AG09309 (cell line): Measurements from ENCODE around the gene ENPP3.
"Not testable (repeated sequence)": the region's sequence is repeated elsewhere in the genome, so short reads cannot be mapped to it uniquely, and the experiment has no call there.

Experiments used
- DNase-seq: peaks from one replicate; pipeline ENCODE4 v3.0.0-alpha.2; 2010; ENCODE audit warnings: low read depth
- H3K4me3 ChIP-seq: 2 replicates; pipeline ENCODE4 v1.5.1; 2011; ENCODE audit warnings: mild to moderate bottlenecking, low read depth, low read length, moderate library complexity; ENCODE audit not compliant: control insufficient read depth
- TF ChIP-seq, protein P1 (sequence below): IDR thresholded peaks from 2 replicates; pipeline ENCODE4 v1.5.1; 2011; ENCODE audit warnings: mild to moderate bottlenecking, low read depth, low read length, inconsistent platforms; ENCODE audit not compliant: insufficient read depth, control insufficient read depth; ENCODE audit errors: missing control alignments

ENPP3 gene

DNA sequence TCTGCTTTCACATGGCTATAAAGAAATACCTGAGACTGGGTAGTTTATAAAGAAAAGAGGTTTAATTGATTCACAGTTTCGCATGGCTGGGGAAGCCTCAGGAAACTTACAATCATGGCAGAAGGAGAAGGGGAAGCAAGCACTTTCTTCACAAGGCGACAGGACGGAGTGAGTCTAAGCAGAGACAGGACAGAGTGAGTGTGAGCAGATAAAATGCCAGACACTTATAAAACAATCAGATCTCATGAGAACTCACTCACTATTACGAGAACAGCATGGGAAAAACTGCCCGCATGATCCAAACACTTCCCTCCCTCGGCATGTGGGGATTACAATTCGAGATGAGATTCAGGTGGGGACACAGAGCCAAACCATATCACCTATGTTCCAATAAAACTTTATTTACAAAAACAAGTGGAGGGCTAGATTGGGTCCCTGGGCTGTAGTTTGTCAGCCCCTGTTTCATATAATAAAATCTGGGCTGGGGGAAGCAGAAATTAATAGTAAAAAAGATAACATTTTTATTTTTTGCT, 110.8 kb downstream of the ENPP3 start:
- DNase-seq, result no peak
- H3K4me3 ChIP-seq, result no peak overlapping the region
- TF ChIP-seq, protein P1, sequence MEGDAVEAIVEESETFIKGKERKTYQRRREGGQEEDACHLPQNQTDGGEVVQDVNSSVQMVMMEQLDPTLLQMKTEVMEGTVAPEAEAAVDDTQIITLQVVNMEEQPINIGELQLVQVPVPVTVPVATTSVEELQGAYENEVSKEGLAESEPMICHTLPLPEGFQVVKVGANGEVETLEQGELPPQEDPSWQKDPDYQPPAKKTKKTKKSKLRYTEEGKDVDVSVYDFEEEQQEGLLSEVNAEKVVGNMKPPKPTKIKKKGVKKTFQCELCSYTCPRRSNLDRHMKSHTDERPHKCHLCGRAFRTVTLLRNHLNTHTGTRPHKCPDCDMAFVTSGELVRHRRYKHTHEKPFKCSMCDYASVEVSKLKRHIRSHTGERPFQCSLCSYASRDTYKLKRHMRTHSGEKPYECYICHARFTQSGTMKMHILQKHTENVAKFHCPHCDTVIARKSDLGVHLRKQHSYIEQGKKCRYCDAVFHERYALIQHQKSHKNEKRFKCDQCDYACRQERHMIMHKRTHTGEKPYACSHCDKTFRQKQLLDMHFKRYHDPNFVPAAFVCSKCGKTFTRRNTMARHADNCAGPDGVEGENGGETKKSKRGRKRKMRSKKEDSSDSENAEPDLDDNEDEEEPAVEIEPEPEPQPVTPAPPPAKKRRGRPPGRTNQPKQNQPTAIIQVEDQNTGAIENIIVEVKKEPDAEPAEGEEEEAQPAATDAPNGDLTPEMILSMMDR, result no peak

DNA sequence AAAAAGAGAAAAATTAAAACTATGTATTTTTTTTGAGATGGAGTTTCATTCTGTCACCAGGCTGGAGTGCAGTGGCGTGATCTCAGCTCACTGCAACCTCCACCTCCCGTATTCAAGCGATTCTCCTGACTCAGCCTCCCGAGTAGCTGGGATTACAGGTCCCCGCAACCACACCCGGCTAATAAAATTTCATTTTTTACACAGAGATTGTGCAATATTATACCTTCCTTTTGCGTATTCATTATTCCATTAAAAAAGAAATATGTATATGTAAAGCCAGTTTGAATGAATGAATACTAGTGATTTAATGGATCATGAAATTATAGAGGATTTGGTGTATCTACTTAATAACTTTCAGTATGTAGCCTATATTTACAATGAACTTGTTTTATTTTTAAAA, 111.9 kb downstream of the ENPP3 start:
- no peak for DNase-seq
- no peak overlapping the region for H3K4me3 ChIP-seq
- TF ChIP-seq, protein P1, result no peak

DNA sequence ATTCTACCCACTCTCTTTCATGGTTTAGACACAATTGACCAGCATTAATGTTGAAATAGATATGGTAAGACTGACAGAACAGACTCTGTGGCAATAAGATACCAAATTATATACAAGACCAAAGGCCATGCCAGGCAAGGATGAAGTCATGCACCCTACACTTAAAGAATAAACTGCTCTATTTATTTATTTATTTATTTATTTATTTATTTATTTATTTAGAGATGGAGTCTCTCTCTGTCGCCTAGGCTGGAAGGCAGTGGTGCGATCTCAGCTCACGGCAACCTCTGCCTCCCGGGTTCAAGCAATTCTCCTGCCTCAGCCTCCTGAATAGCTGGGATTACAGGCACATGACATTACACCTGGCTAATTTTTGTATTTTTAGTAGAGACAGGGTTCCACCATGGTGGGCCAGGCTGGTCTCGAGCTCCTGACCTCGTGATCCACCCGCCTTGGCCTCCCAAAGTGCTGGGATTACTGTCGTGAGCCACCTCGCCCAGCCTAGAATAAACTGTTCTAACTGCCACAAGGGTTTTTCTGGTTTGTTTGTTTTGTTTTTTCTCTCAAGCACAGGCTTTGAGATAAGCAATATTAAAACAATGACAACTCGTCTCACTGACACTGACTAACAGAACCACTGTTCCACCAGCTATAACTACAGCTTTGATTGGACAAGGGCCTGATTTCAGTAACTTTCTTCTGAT, 114.1 kb downstream of the ENPP3 start:
- H3K4me3 ChIP-seq, DNase-seq: not testable (repeated sequence)

DNA sequence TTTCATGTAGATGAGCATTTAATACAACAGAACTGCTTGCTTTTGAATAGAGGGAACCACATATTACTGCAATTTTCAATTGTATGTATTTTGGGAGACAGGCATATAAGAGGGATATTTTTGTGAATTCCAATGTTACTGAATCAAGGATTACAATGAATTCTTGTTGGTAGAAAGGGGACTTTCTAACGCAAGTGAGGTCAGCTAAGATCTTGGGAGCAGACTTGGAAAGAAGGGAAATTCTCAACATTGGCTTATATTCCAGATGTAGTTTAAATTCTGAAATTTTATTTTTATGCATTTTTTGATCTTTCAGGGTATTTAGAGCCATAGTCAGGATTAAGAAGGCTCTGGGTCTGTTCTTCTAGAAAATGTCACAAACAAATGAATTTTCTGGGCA, 117.0 kb downstream of the ENPP3 start:
- TF ChIP-seq, protein P1, result no peak
- DNase-seq, result peak; percentile 72
- H3K4me3 ChIP-seq, result no peak overlapping the region

DNA sequence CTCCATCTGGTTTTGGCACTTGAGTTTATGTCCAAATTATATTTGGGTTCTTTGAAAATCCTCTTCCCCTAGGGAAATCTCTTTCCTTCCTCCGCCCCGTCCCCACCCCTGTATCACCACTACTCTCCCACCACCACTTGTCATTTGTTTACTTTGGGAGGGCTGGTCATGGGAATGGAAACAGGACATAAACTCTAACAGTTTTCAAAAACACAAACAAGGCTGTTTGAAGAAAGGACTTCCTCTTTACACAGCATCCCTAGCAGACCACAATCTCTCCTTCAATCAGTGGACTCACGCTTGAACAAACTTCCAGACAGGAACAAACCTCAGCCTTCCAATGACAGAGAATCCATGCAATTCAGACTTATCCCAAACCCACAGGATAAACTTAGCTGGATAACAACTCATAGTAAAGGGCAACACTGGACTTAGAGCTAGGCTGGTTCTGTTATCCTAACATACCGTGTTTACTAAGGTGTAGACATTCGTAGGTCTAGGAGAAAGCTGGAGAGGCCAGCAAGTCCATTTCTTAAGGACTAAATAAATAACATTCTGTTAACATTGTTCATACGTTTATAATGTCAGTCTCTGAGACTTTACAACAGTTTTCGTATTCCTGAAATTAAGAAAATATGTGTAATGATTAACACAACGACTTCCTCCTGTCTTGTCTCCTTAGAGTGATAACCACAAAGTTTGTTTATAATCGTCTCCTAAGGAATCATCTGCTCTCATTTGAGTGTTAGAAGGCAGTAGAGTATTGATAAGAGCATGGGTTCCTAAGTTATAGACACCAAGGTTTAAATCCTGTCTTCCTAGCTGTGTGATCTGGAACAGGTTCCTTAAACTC, 117.8 kb downstream of the ENPP3 start:
- no peak for DNase-seq
- TF ChIP-seq, protein P1, result no peak
- no peak overlapping the region for H3K4me3 ChIP-seq

DNA sequence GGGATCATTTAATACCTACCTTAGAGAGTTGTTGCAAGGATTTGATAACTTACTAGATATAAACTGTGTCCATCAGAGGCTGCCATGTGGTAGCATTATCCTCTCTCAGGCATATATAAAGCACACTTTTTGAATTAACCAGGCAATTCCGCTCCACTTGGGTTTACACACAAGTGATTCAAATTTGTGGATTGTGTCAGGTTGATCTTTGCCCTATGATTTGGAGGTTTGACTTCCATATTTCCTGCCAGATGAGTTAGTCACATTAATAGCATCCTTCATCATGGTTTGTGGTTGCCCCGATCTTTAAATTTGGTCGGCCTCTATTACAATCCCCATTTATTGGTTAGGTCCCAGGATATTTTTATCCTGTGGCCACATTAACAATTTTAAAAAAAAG, 118.5 kb downstream of the ENPP3 start:
- DNase-seq, result peak; percentile 99
- no peak overlapping the region for H3K4me3 ChIP-seq
- TF ChIP-seq, protein P1, result no peak

DNA sequence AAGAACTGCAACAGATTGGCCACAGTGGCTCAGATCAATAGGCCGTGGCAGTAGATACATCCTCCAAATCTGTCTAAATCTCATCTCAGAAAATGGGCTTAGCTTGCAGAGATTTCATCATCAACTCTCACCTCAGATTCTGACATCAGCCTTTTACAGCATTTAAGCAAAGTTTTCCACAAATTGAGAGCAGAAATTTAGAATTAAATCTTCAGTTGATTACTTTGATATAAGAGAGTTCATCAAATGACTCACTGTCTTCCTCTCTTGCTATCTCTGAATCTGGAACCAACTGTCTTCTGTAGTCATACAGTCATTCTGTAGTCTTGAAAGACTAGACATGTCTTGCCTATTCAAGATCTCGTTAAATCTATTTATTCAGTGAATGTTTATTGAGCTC, 118.9 kb downstream of the ENPP3 start:
- TF ChIP-seq, protein P1, result no peak
- peak; percentile 61 for DNase-seq
- H3K4me3 ChIP-seq, result no peak overlapping the region
